Neural cell (in vitro differentiated cells): ENCODE measurements around the gene HOXB5. TPM values are rescaled to one million over a fixed set of nuclear protein-coding genes. Genes with fewer than 3 reads are reported as not detected.

Experiments
- H2AFZ ChIP-seq: fragments of 200-600, 300-800 bp; sonication (generic), shearing (Covaris generic); 2 replicates; pipeline ENCODE4 v1.6.0; 2014; ENCODE audit warnings: low read depth, mild to moderate bottlenecking, antibody characterized with exemption, low read length, moderate library complexity
- H3F3A ChIP-seq: fragments of 200-600 bp; shearing (Covaris generic); 2 replicates; pipeline ENCODE4 v1.6.1; 2016; ENCODE audit warnings: mild to moderate bottlenecking, moderate library complexity, mixed read lengths, antibody characterized with exemption, low read length; ENCODE audit not compliant: insufficient read depth, poor library complexity, severe bottlenecking
- H3K27ac ChIP-seq: fragments of 200-600, 300-800 bp; sonication (generic), shearing (Covaris generic); 2 replicates; pipeline ENCODE4 v1.5.1; 2014; ENCODE audit warnings: mild to moderate bottlenecking, low read length, moderate library complexity
- H3K27me3 ChIP-seq: fragments of 300-800, 200-600 bp; sonication (generic), shearing (Covaris generic); 2 replicates; pipeline ENCODE4 v1.6.0; 2014; ENCODE audit warnings: mild to moderate bottlenecking, low read depth, low read length, moderate library complexity; ENCODE audit not compliant: insufficient read depth
- H3K36me3 ChIP-seq: fragments of 300-800, 200-600 bp; sonication (generic), shearing (Covaris generic); 2 replicates; pipeline ENCODE4 v1.5.1; 2014; ENCODE audit warnings: mild to moderate bottlenecking, antibody characterized with exemption, low read length, moderate library complexity; ENCODE audit not compliant: insufficient read depth
- H3K4me2 ChIP-seq: fragments of 300-800, 200-600 bp; sonication (generic), shearing (Covaris generic); 2 replicates; pipeline ENCODE4 v1.6.0; 2014; ENCODE audit warnings: mild to moderate bottlenecking, low read length
- H3K4me3 ChIP-seq: fragments of 300-800, 200-600 bp; sonication (generic), shearing (Covaris generic); 2 replicates; pipeline ENCODE4 v1.5.1; 2014; ENCODE audit warnings: mild to moderate bottlenecking, low read length, moderate library complexity
- H3K79me2 ChIP-seq: fragments of 200-600 bp; shearing (Covaris generic); replicated peaks from 2 replicates; pipeline ENCODE4 v1.6.0; 2014; ENCODE audit warnings: mild to moderate bottlenecking, low read length, moderate library complexity; ENCODE audit not compliant: insufficient read depth
- H3K9ac ChIP-seq: fragments of 300-800, 200-600 bp; sonication (generic), shearing (Covaris generic); 2 replicates; pipeline ENCODE4 v1.6.1; 2016; ENCODE audit warnings: mild to moderate bottlenecking, low read length, mixed read lengths
- H3K9me2 ChIP-seq: fragments of 200-600 bp; shearing (Covaris generic); 2 replicates; pipeline ENCODE4 v1.6.1; 2016; ENCODE audit warnings: mild to moderate bottlenecking, low read length, mixed read lengths; ENCODE audit not compliant: insufficient read depth
- H3K9me3 ChIP-seq: fragments of 200-600, 300-800 bp; sonication (generic), shearing (Covaris generic); 2 replicates; pipeline ENCODE4 v1.6.1; 2016; ENCODE audit warnings: mild to moderate bottlenecking, mixed run types, low read length, moderate library complexity, mixed read lengths
- H4K20me1 ChIP-seq: fragments of 200-600 bp; shearing (Covaris generic); 2 replicates; pipeline ENCODE4 v1.6.1; 2016; ENCODE audit warnings: mild to moderate bottlenecking, mixed run types; ENCODE audit not compliant: insufficient read depth
- EP300 ChIP-seq: fragments of 450-650 bp; conservative IDR thresholded peaks from 2 replicates; pipeline ENCODE4 v1.6.1; 2014; ENCODE audit warnings: antibody characterized with exemption, mild to moderate bottlenecking, moderate library complexity; ENCODE audit not compliant: poor library complexity, severe bottlenecking
- EZH2 ChIP-seq: fragments of 200-600, 300-800 bp; shearing (Covaris generic), sonication (generic); IDR thresholded peaks from 2 replicates; pipeline ENCODE4 v1.6.1; 2014; ENCODE audit warnings: antibody characterized with exemption, low read length, borderline replicate concordance, mild to moderate bottlenecking; ENCODE audit not compliant: insufficient read depth, poor library complexity, severe bottlenecking
- MXI1 ChIP-seq: fragments of 450-650 bp; conservative IDR thresholded peaks from 2 replicates; pipeline ENCODE4 v1.6.1; 2014; ENCODE audit warnings: antibody characterized with exemption, mild to moderate bottlenecking; ENCODE audit not compliant: poor library complexity, severe bottlenecking
- POLR2AphosphoS5 ChIP-seq: IDR thresholded peaks from 2 replicates; pipeline ENCODE4 v1.6.1; 2012
- RAD21 ChIP-seq: fragments of 450-650 bp; conservative IDR thresholded peaks from 2 replicates; pipeline ENCODE4 v1.6.1; 2014; ENCODE audit warnings: antibody characterized with exemption, mild to moderate bottlenecking, moderate library complexity
- SMC3 ChIP-seq: fragments of 450-650 bp; conservative IDR thresholded peaks from 2 replicates; pipeline ENCODE4 v1.6.1; 2014; ENCODE audit warnings: antibody characterized with exemption, mild to moderate bottlenecking, moderate library complexity; ENCODE audit not compliant: poor library complexity
- TAF1 ChIP-seq: IDR thresholded peaks from 2 replicates; pipeline ENCODE4 v1.6.1; 2012; ENCODE audit warnings: low read depth
- polyA plus RNA-seq: library from polyadenylated mRNA; depleted of rRNA; stranded (reverse); fragments of >200 nt; gene quantifications from 2 replicates; pipeline ENCODE4 v1.2.3, GENCODE V29; 2014
- TF ChIP-seq, protein P1 (sequence below): IDR thresholded peaks from 2 replicates; pipeline ENCODE4 v1.6.1; 2012; ENCODE audit warnings: borderline replicate concordance
- TF ChIP-seq, protein P2 (sequence below): fragments of 450-650 bp; IDR thresholded peaks from 2 replicates; pipeline ENCODE4 v1.5.1; 2014; ENCODE audit warnings: antibody characterized with exemption, mild to moderate bottlenecking, moderate library complexity; ENCODE audit not compliant: poor library complexity, severe bottlenecking

HOXB5 gene
- polyA plus RNA-seq, 1 donor from 2014 or later, result not detected

DNA sequence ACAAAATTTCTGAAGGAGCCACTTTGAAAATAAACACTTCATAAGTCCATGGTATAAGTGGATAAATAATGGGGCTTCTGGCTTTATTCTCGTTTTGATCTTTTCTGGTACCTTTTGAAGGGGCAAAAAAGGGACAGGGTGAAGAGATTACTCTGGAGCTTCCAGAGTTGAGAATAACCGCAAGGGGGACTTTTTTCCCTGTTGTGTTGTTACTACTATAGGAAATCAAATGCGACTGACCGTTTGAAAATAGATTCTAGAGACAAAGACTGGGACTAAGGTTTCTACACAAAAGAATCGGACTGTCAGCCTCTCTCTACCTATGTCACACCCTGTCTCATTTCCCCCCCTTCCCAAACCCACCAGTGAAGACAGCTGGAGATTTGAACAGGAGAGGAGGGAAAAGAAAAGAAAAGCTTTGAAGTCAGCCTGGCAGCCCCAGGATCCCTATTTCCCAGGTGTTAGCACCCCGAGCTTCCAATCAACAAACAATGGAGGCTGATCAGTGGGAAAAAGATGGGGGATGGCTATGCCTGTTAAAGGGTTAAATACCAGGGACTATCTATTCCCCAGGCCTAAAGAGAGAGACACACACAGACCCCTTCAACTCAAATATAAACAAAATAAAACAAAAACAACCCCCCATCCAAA, 23.8 kb downstream of the HOXB5 start:
- no peak for TF ChIP-seq EP300
- TF ChIP-seq SMC3, result no peak
- TF ChIP-seq, protein P1, sequence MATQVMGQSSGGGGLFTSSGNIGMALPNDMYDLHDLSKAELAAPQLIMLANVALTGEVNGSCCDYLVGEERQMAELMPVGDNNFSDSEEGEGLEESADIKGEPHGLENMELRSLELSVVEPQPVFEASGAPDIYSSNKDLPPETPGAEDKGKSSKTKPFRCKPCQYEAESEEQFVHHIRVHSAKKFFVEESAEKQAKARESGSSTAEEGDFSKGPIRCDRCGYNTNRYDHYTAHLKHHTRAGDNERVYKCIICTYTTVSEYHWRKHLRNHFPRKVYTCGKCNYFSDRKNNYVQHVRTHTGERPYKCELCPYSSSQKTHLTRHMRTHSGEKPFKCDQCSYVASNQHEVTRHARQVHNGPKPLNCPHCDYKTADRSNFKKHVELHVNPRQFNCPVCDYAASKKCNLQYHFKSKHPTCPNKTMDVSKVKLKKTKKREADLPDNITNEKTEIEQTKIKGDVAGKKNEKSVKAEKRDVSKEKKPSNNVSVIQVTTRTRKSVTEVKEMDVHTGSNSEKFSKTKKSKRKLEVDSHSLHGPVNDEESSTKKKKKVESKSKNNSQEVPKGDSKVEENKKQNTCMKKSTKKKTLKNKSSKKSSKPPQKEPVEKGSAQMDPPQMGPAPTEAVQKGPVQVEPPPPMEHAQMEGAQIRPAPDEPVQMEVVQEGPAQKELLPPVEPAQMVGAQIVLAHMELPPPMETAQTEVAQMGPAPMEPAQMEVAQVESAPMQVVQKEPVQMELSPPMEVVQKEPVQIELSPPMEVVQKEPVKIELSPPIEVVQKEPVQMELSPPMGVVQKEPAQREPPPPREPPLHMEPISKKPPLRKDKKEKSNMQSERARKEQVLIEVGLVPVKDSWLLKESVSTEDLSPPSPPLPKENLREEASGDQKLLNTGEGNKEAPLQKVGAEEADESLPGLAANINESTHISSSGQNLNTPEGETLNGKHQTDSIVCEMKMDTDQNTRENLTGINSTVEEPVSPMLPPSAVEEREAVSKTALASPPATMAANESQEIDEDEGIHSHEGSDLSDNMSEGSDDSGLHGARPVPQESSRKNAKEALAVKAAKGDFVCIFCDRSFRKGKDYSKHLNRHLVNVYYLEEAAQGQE, result no peak
- no peak for TF ChIP-seq RAD21
- no peak for TF ChIP-seq EZH2
- no peak for TF ChIP-seq POLR2AphosphoS5
- TF ChIP-seq TAF1, result no peak
- no peak for TF ChIP-seq MXI1
- TF ChIP-seq, protein P2, sequence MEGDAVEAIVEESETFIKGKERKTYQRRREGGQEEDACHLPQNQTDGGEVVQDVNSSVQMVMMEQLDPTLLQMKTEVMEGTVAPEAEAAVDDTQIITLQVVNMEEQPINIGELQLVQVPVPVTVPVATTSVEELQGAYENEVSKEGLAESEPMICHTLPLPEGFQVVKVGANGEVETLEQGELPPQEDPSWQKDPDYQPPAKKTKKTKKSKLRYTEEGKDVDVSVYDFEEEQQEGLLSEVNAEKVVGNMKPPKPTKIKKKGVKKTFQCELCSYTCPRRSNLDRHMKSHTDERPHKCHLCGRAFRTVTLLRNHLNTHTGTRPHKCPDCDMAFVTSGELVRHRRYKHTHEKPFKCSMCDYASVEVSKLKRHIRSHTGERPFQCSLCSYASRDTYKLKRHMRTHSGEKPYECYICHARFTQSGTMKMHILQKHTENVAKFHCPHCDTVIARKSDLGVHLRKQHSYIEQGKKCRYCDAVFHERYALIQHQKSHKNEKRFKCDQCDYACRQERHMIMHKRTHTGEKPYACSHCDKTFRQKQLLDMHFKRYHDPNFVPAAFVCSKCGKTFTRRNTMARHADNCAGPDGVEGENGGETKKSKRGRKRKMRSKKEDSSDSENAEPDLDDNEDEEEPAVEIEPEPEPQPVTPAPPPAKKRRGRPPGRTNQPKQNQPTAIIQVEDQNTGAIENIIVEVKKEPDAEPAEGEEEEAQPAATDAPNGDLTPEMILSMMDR, result no peak

DNA sequence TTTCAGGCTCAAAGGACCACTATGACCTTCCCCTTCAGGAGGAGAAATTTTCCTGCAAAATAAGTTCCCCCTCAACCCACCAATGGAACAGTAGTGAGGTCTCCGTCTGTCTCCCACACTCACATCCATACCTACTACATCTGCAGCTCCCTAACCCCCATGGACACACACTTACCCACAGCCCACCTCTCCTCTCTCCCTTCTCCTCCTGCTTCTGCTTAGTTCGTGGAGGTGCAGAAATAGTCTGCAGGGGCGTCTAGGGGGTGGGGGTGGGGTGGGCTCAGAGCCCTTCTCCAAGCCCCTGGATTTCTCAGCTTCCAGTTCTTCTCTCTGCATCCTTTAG, 24.4 kb downstream of the HOXB5 start:
- Histone ChIP-seq H3K27ac (no peak overlapping the region), H3K36me3 (no peaks in the 10 kb centered on the region), H3K4me3 (no peak overlapping the region), H3K79me2 (no peaks in the 10 kb centered on the region), H3K9me2 (no peaks in the 10 kb centered on the region), H2AFZ (no peak overlapping the region), H3F3A (no peaks in the 10 kb centered on the region), H4K20me1 (no peaks in the 10 kb centered on the region), H3K9ac (no peak overlapping the region), H3K27me3 (peaks cover 100% of the 10 kb centered on the region), H3K9me3 (no peaks in the 10 kb centered on the region), H3K4me2 (no peak overlapping the region)
- TF ChIP-seq POLR2AphosphoS5 (no peak), EP300 (no peak)

More for the DNA sequence above, 23.8 kb downstream of the HOXB5 start:
- Histone ChIP-seq H3K9ac (no peak overlapping the region), H3K4me3 (no peak overlapping the region), H3K9me3 (no peaks in the 10 kb centered on the region), H2AFZ (no peak overlapping the region), H4K20me1 (no peaks in the 10 kb centered on the region), H3K27ac (no peak overlapping the region), H3K36me3 (no peaks in the 10 kb centered on the region), H3K9me2 (no peaks in the 10 kb centered on the region), H3K79me2 (no peaks in the 10 kb centered on the region), H3F3A (no peaks in the 10 kb centered on the region), H3K27me3 (peaks cover 100% of the 10 kb centered on the region), H3K4me2 (no peak overlapping the region)
